Esophagus muscularis mucosa (tissue), 4 donors: ENCODE data around the gene SLC29A3. TPM values are rescaled to one million over a fixed set of nuclear protein-coding genes. Genes with fewer than 3 reads are reported as not detected.

ENCODE experiments used
- DNase-seq: peaks from one replicate; pipeline ENCODE4 v3.0.0-alpha.2; 2017; ENCODE audit errors: extremely low spot score
- H3K27ac ChIP-seq, 4 donors: fragments of 200-600 bp; sonication (generic); replicated peaks in 1 of 4; 1 replicate in 3 of 4; 2 replicates in 1 of 4; pipeline ENCODE4 v1.5.1; 2016 to 2019; ENCODE audit warnings: mild to moderate bottlenecking in 1 of 4
- H3K27me3 ChIP-seq, 4 donors: fragments of 200-600 bp; sonication (generic); one replicate each; pipeline versions ENCODE4 v1.5.1 to v1.6.0; 2016 to 2019
- H3K36me3 ChIP-seq, 4 donors: fragments of 200-600 bp; sonication (generic); one replicate each; pipeline ENCODE4 v1.5.1; 2016 to 2019
- H3K4me1 ChIP-seq, 4 donors: fragments of 200-600 bp; sonication (generic); one replicate each; pipeline ENCODE4 v1.5.1; 2016 to 2019
- H3K4me3 ChIP-seq, 4 donors: fragments of 200-600 bp; sonication (generic); 1 replicate in 2 of 4; 2 replicates in 2 of 4; pipeline ENCODE4 v1.5.1; 2016 to 2019; ENCODE audit warnings: mild to moderate bottlenecking in 4 of 4, moderate library complexity in 1 of 4
- H3K9me3 ChIP-seq, 4 donors: fragments of 200-600 bp; sonication (generic); 1 replicate in 3 of 4; 2 replicates in 1 of 4; pipeline ENCODE4 v1.5.1; 2016 to 2019
- EP300 ChIP-seq: sonication (generic); formaldehyde crosslinking; IDR thresholded peaks from one replicate; pipeline ENCODE4 v1.6.1; 2017; ENCODE audit warnings: antibody characterized with exemption
- POLR2A ChIP-seq: fragments of 450-650 bp; IDR thresholded peaks from one replicate; pipeline ENCODE4 v1.6.1; 2017; ENCODE audit warnings: antibody characterized with exemption, moderate library complexity, mild to moderate bottlenecking, low read depth
- POLR2AphosphoS5 ChIP-seq, 2 donors: sonication (generic); formaldehyde crosslinking; IDR thresholded peaks; one replicate each; pipeline ENCODE4 v1.6.1; 2017; ENCODE audit warnings: antibody characterized with exemption in 2 of 2
- WGBS: methylation state at CpG from one replicate; pipeline ENCODE4 v1.1.5; 2018; 5-methylcytosine and 5-hydroxymethylcytosine counted together
- intact Hi-C: fragments of 100-400 bp; cut with DNase I; formaldehyde crosslinking; loops from one replicate; pipeline ENCODE4 v1.15.1; 2023
- total RNA-seq, 4 donors: library from RNA; depleted of rRNA; stranded (reverse); fragments of >200 nt; gene quantifications; one replicate each; pipeline versions ENCODE4 v1.1.0 to v1.2.1, GENCODE V29; 2016
- TF ChIP-seq, protein P1 (sequence below), 3 experiments: fragments of 200-600 bp in 2 of 3; fragments of 450-650 bp in 1 of 3; sonication (generic) in 2 of 3; IDR thresholded peaks; one replicate each; pipeline ENCODE4 v1.5.1; 2017 to 2019; ENCODE audit warnings: antibody characterized with exemption in 3 of 3, mild to moderate bottlenecking in 2 of 3, moderate library complexity in 1 of 3

SLC29A3 gene
- total RNA-seq, 4 donors from 2014 or later: 4.0 to 6.9 (median 5.0) TPM

- WGBS: 88% methylated on average over 11 of the region's 14 CpGs
- H3K4me3 ChIP-seq: no peak overlapping the region
- intact Hi-C loops: no loop called here
- DNase-seq: no peak
- H3K36me3 ChIP-seq: no peaks in the 10 kb centered on the region
- peaks cover 0 to 12% (median 0%) of the 10 kb centered on the region in 4 donors for H3K27me3 ChIP-seq
- H3K27ac ChIP-seq: no peak overlapping the region
- no peaks in the 10 kb centered on the region for H3K9me3 ChIP-seq
- no peaks in the 10 kb centered on the region for H3K4me1 ChIP-seq
- TF ChIP-seq EP300 (no peak), POLR2A (no peak), POLR2AphosphoS5 (IDR thresholded peaks at IDR 0.05) (no peak)
- TF ChIP-seq, protein P1, sequence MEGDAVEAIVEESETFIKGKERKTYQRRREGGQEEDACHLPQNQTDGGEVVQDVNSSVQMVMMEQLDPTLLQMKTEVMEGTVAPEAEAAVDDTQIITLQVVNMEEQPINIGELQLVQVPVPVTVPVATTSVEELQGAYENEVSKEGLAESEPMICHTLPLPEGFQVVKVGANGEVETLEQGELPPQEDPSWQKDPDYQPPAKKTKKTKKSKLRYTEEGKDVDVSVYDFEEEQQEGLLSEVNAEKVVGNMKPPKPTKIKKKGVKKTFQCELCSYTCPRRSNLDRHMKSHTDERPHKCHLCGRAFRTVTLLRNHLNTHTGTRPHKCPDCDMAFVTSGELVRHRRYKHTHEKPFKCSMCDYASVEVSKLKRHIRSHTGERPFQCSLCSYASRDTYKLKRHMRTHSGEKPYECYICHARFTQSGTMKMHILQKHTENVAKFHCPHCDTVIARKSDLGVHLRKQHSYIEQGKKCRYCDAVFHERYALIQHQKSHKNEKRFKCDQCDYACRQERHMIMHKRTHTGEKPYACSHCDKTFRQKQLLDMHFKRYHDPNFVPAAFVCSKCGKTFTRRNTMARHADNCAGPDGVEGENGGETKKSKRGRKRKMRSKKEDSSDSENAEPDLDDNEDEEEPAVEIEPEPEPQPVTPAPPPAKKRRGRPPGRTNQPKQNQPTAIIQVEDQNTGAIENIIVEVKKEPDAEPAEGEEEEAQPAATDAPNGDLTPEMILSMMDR (IDR thresholded peaks at IDR 0.05): no peak
Measured at GRCh38 chr10:71389768-71390460, 70.9 kb downstream of the SLC29A3 start.

DNA sequence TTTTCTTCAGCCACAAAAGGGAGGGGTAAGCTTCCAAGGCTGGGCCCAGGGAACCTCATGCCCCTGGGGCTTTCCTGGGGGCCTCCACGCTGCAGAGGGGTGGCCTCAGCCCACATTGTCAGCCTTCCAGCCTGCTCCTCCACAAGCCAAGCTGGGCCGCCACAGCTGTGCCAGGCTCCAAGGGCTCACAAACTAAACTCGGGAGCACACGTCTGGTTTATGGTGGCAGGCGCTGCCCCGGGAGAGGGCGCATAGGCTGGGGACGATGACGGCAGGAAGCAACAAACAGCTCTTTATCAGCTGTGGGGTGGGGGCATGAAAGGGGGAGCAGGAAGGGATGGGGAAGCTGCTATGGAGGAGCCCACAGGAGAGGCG lies 71.4 kb downstream of the SLC29A3 start:
- intact Hi-C loops: no loop called here
- Histone ChIP-seq H3K4me1 (no peaks in the 10 kb centered on the region), H3K9me3 (no peaks in the 10 kb centered on the region), H3K36me3 (no peaks in the 10 kb centered on the region), H3K27ac (no peak overlapping the region), H3K4me3 (no peak overlapping the region), H3K27me3 (peaks cover 0 to 12% (median 0%) of the 10 kb centered on the region in 4 donors)
- TF ChIP-seq POLR2AphosphoS5 (IDR thresholded peaks at IDR 0.05) (no peak), EP300 (no peak)
- WGBS: 48% methylated on average over 8 of the region's 10 CpGs
- DNase-seq: no peak

- no peaks in the 10 kb centered on the region for H3K36me3 ChIP-seq
- H3K4me3 ChIP-seq: no peak overlapping the region
- H3K27me3 ChIP-seq: peaks cover 0 to 12% (median 0%) of the 10 kb centered on the region in 4 donors
- H3K9me3 ChIP-seq: no peaks in the 10 kb centered on the region
- H3K4me1 ChIP-seq: peaks cover 0 to 3% (median 1%) of the 10 kb centered on the region in 4 donors
- no peak for DNase-seq
- TF ChIP-seq, protein P1 (IDR thresholded peaks at IDR 0.05): no peak
- TF ChIP-seq EP300: no peak
- TF ChIP-seq POLR2A: no peak
- 74% methylated on average over 3 of the region's 3 CpGs for WGBS
- intact Hi-C loops: no loop called here
- no peak overlapping the region for H3K27ac ChIP-seq
Measured at GRCh38 chr10:71390921-71391690, 72.0 kb downstream of the SLC29A3 start.

GRCh38 chr10:71391701-71392100 lies 72.6 kb downstream of the SLC29A3 start:
- Histone ChIP-seq H3K27ac (no peak overlapping the region), H3K9me3 (no peaks in the 10 kb centered on the region), H3K4me3 (no peak overlapping the region), H3K36me3 (no peaks in the 10 kb centered on the region), H3K4me1 (peaks cover 0 to 7% (median 3%) of the 10 kb centered on the region in 4 donors), H3K27me3 (peaks cover 0 to 12% (median 0%) of the 10 kb centered on the region in 4 donors)
- DNase-seq: no peak
- 83% methylated on average over 5 of the region's 5 CpGs for WGBS
- TF ChIP-seq, protein P1 (IDR thresholded peaks at IDR 0.05): no peak
- intact Hi-C loops: no loop called here

DNA sequence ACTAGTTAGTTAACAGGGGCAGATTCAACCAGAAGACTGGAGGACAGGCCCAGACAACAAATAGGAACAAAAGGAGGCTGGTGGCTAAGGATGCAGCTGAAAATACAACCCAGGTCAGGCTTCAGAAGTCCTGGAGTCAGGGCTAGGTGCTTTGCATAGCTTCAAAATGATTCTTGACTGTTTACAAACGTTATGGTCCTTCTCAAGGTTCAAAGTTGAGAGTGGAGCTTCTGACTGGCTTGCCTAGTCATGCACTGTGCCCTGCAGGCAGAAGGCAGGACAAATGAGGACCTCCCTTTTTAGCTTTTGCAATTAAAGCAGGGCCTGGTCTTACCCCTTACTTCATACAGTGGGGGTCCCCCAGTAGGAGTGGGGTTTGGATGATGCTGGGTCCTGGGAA lies 73.2 kb downstream of the SLC29A3 start:
- Histone ChIP-seq H3K4me1 (peaks cover 2 to 11% (median 8%) of the 10 kb centered on the region in 4 donors), H3K27me3 (peaks cover 0 to 12% (median 0%) of the 10 kb centered on the region in 4 donors), H3K9me3 (no peaks in the 10 kb centered on the region), H3K4me3 (no peak overlapping the region), H3K36me3 (no peaks in the 10 kb centered on the region), H3K27ac (no peak overlapping the region)
- 47% methylated on average over 1 of the region's 1 CpG for WGBS
- intact Hi-C loops: no loop called here
- DNase-seq: no peak
- TF ChIP-seq POLR2A (no peak), EP300 (no peak), POLR2AphosphoS5 (IDR thresholded peaks at IDR 0.05) (no peak)
- TF ChIP-seq, protein P1 (IDR thresholded peaks at IDR 0.05): no peak
